ENCODE measurements around the gene ASPSCR1. TPM values are rescaled to one million over a fixed set of nuclear protein-coding genes. Genes with fewer than 3 reads are reported as not detected.

ASPSCR1 gene
- total RNA-seq, 2 donors from 2014 or later: 17.9 to 57.4 TPM

- Histone ChIP-seq H3K9me3 (no peaks in the 10 kb centered on the region), H3K36me3 (replicated peaks in 1 of 2; ENCODE audit: insufficient read depth in 1 of 2, low read depth in 2 of 2) (no peaks in the 10 kb centered on the region), H3K4me3 (no peak overlapping the region), H3K27ac (no peak overlapping the region), H3K27me3 (no peaks in the 10 kb centered on the region), H3K4me1 (peaks cover 42% of the 10 kb centered on the region)
- ATAC-seq (no peak), DNase-seq (no peak)
- TF ChIP-seq CTCF (IDR thresholded peaks at IDR 0.05): no peak
- TF ChIP-seq POLR2A (IDR thresholded peaks at IDR 0.05): no peak
- intact Hi-C loops (cut with DNase I): no loop called here
- 86 to 92% methylated on average over 23 to 30 of the region's 38 CpGs for whole genome bisulfite sequencing, 2 donors
These were observed 56.1 kb downstream of the ASPSCR1 start for GRCh38 chr17:82033359-82034085.

GRCh38 chr17:82034371-82035011 is 57.1 kb downstream of the ASPSCR1 start:
- no peaks in the 10 kb centered on the region for H3K9me3 ChIP-seq
- ATAC-seq (no peak), DNase-seq (no peak)
- H3K36me3 ChIP-seq (replicated peaks in 1 of 2; ENCODE audit: insufficient read depth in 1 of 2, low read depth in 2 of 2): no peaks in the 10 kb centered on the region
- H3K27ac ChIP-seq: no peak overlapping the region
- H3K4me3 ChIP-seq: no peak overlapping the region
- no peak for TF ChIP-seq POLR2A (IDR thresholded peaks at IDR 0.05)
- no peak for TF ChIP-seq CTCF (IDR thresholded peaks at IDR 0.05)
- intact Hi-C loops (cut with DNase I): no loop called here
- 88 to 89% methylated on average over 19 to 23 of the region's 23 CpGs for WGBS, 2 donors
- no peaks in the 10 kb centered on the region for H3K27me3 ChIP-seq
- H3K4me1 ChIP-seq: peaks cover 44% of the 10 kb centered on the region

GRCh38 chr17:82035488-82035887 is 58.1 kb downstream of the ASPSCR1 start:
- DNase-seq: no peak
- no peak overlapping the region for H3K4me3 ChIP-seq
- intact Hi-C loops (cut with DNase I): no loop called here
- no peaks in the 10 kb centered on the region for H3K27me3 ChIP-seq
- H3K36me3 ChIP-seq (replicated peaks in 1 of 2; ENCODE audit: insufficient read depth in 1 of 2, low read depth in 2 of 2): no peaks in the 10 kb centered on the region
- no peaks in the 10 kb centered on the region for H3K9me3 ChIP-seq
- no peak for TF ChIP-seq POLR2A (IDR thresholded peaks at IDR 0.05)
- TF ChIP-seq CTCF (IDR thresholded peaks at IDR 0.05): no peak
- no peak for ATAC-seq
- H3K27ac ChIP-seq: no peak overlapping the region
- H3K4me1 ChIP-seq: peaks cover 44% of the 10 kb centered on the region
- 90 to 94% methylated on average over 8 of the region's 8 CpGs for WGBS, 2 donors

- H3K36me3 ChIP-seq (replicated peaks in 1 of 2; ENCODE audit: insufficient read depth in 1 of 2, low read depth in 2 of 2): no peaks in the 10 kb centered on the region
- intact Hi-C loops (cut with DNase I): no loop called here
- H3K27ac ChIP-seq: peak overlapping the region in 2 of 4 donors; percentile 94
- TF ChIP-seq POLR2A (IDR thresholded peaks at IDR 0.05) (no peak), CTCF (IDR thresholded peaks at IDR 0.05) (no peak)
- no peaks in the 10 kb centered on the region for H3K27me3 ChIP-seq
- DNase-seq (peak in 1 of 4 donors; percentile 40), ATAC-seq (no peak)
- 75 to 81% methylated on average over 12 to 19 of the region's 20 CpGs for WGBS, 2 donors
- peaks cover 38% of the 10 kb centered on the region for H3K4me1 ChIP-seq
- no peaks in the 10 kb centered on the region for H3K9me3 ChIP-seq
- peak overlapping the region in 1 of 2 donors; percentile 52 for H3K4me3 ChIP-seq
These were observed 58.7 kb downstream of the ASPSCR1 start for GRCh38 chr17:82035956-82036633.

All from body of pancreas (tissue), 4 donors.